Uterus (tissue), 2 donors: Measurements from ENCODE around the gene FGF7.

Experiments
- POLR2A ChIP-seq, 2 donors: fragments of 450-650 bp; IDR thresholded peaks; one replicate each; pipeline ENCODE4 v1.6.1; 2016; ENCODE audit warnings: antibody characterized with exemption in 2 of 2, mild to moderate bottlenecking in 1 of 2, moderate library complexity in 1 of 2
- TF ChIP-seq, protein P1 (sequence below), 4 experiments: fragments of 200-600 bp in 2 of 4; fragments of 450-650 bp in 2 of 4; sonication (generic) in 2 of 4; IDR thresholded peaks; one replicate each; pipeline ENCODE4 v1.5.1; 2016 to 2019; ENCODE audit warnings: antibody characterized with exemption in 4 of 4, mild to moderate bottlenecking in 2 of 4, moderate library complexity in 1 of 4

DNA sequence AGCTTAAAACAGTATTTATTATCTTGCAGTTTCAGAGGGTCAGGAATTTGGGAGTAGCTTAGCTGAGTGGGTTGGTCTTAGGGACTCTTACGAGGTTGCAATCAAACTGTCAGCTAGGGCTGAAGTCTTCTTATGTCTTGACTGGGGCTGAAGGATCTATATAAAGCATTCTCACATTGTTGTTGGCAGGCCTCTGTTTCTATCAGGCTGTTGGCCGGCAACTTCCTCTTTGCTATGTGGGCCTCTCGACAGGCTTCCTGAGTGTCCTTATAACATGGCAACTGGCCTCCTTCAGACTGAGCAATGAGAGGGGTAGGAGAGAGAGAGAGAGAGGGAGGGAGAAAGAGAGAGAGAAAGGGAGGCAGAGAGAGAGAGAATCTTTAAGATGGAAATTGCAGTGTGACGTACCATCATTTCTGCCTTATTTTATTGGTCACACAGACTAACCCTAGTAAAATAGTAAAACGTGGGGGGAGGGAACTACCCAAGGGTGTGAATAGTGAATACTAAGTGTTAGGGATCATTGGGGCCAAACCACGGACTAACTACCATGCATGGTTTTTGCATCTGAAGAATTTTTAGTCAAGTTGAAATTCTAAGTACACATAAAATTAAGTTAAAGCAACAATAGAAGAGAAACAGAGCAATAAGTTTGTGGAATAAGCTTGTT is 16.1 kb downstream of the FGF7 start:
- no peak for TF ChIP-seq POLR2A (IDR thresholded peaks at IDR 0.05)
- TF ChIP-seq, protein P1, sequence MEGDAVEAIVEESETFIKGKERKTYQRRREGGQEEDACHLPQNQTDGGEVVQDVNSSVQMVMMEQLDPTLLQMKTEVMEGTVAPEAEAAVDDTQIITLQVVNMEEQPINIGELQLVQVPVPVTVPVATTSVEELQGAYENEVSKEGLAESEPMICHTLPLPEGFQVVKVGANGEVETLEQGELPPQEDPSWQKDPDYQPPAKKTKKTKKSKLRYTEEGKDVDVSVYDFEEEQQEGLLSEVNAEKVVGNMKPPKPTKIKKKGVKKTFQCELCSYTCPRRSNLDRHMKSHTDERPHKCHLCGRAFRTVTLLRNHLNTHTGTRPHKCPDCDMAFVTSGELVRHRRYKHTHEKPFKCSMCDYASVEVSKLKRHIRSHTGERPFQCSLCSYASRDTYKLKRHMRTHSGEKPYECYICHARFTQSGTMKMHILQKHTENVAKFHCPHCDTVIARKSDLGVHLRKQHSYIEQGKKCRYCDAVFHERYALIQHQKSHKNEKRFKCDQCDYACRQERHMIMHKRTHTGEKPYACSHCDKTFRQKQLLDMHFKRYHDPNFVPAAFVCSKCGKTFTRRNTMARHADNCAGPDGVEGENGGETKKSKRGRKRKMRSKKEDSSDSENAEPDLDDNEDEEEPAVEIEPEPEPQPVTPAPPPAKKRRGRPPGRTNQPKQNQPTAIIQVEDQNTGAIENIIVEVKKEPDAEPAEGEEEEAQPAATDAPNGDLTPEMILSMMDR (IDR thresholded peaks at IDR 0.05), result no peak
